T-cell (primary cell): ENCODE data around the gene MIDN. TPM values are rescaled to one million over a fixed set of nuclear protein-coding genes. Genes with fewer than 3 reads are reported as not detected.

Source experiments
- ATAC-seq, 4 experiments: fragments of 200-7000 bp in 3 of 4; fragments of 150-1000 bp in 1 of 4; cut with Tn5 transposase; replicated peaks in 1 of 4; 1 replicate in 3 of 4; 2 replicates in 1 of 4; pipeline ENCODE4 v1.10.0; 2021; ENCODE audit warnings: moderate library complexity in 3 of 4, mild to moderate bottlenecking in 2 of 4, moderate number of reproducible peaks in 1 of 4
- CTCF ChIA-PET, 2 donors: fragments of 300-600 bp; sonication (Branson Sonifier 250); formaldehyde crosslinking; loops; one replicate each; lab custom pipeline; 2022; ENCODE audit warnings: antibody characterized with exemption in 2 of 2; lab: Charles Lee
- POLR2A ChIA-PET, 2 donors: fragments of 300-600 bp; sonication (Branson Sonifier 250); formaldehyde crosslinking; loops; one replicate each; lab custom pipeline; 2022; ENCODE audit warnings: antibody characterized with exemption in 2 of 2; lab: Charles Lee
- DNase-seq, 35 experiments: peaks; one replicate each; pipeline versions ENCODE4 v3.0.0 to v3.0.0-alpha.2; 2013 to 2023
- H3K27ac ChIP-seq: one replicate; pipeline ENCODE4 v1.5.1; 2013; ENCODE audit warnings: low read length
- H3K27me3 ChIP-seq, 2 experiments: replicated peaks in 1 of 2; 1 replicate in 1 of 2; 2 replicates in 1 of 2; pipeline versions ENCODE4 v1.6.1 to v1.7.0; 2013; ENCODE audit warnings: low read length in 1 of 2, mixed read lengths in 1 of 2; ENCODE audit not compliant: control insufficient read depth in 2 of 2, insufficient read depth in 2 of 2; ENCODE audit errors: extremely low read depth in 1 of 2
- H3K36me3 ChIP-seq, 2 donors: 1 replicate in 1 of 2; 2 replicates in 1 of 2; pipeline versions ENCODE4 v1.6.1 to v1.7.0; 2013; ENCODE audit warnings: low read length in 1 of 2; ENCODE audit not compliant: control insufficient read depth in 2 of 2, insufficient read depth in 1 of 2; ENCODE audit errors: extremely low read depth in 1 of 2
- H3K4me1 ChIP-seq, 2 experiments: 1 replicate in 1 of 2; 2 replicates in 1 of 2; pipeline versions ENCODE4 v1.6.1 to v1.7.0; 2013; ENCODE audit warnings: low read length in 2 of 2, mixed read lengths in 1 of 2; ENCODE audit not compliant: insufficient read depth in 2 of 2, control insufficient read depth in 1 of 2; ENCODE audit errors: extremely low read depth in 1 of 2
- H3K4me3 ChIP-seq, 2 donors: 1 replicate in 1 of 2; 2 replicates in 1 of 2; pipeline versions ENCODE4 v1.5.1 to v1.7.0; 2013; ENCODE audit warnings: mild to moderate bottlenecking in 2 of 2, low read length in 1 of 2, moderate library complexity in 1 of 2; ENCODE audit not compliant: control insufficient read depth in 1 of 2; ENCODE audit errors: extremely low read depth in 1 of 2
- H3K9me3 ChIP-seq: 2 replicates; pipeline ENCODE4 v1.7.0; 2013
- H3K27ac Mint-ChIP-seq, 2 donors: one replicate each; pipeline ENCODE4 v1.8.0; 2020 to 2021; ENCODE audit warnings: mild to moderate bottlenecking in 2 of 2, mixed read lengths in 2 of 2
- H3K27me3 Mint-ChIP-seq, 2 donors: one replicate each; pipeline ENCODE4 v1.8.0; 2021 to 2022; ENCODE audit warnings: mixed read lengths in 2 of 2
- H3K36me3 Mint-ChIP-seq: one replicate; pipeline ENCODE4 v1.8.0; 2021; ENCODE audit warnings: mixed read lengths
- H3K4me1 Mint-ChIP-seq, 3 donors: one replicate each; pipeline ENCODE4 v1.8.0; 2020 to 2022; ENCODE audit warnings: mixed read lengths in 3 of 3, mild to moderate bottlenecking in 1 of 3
- H3K4me3 Mint-ChIP-seq, 3 donors: one replicate each; pipeline ENCODE4 v1.8.0; 2020 to 2022; ENCODE audit warnings: mild to moderate bottlenecking in 3 of 3, mixed read lengths in 3 of 3, moderate library complexity in 3 of 3
- H3K9me3 Mint-ChIP-seq, 3 donors: one replicate each; pipeline ENCODE4 v1.8.0; 2020 to 2022; ENCODE audit warnings: mixed read lengths in 3 of 3
- WGBS: methylation state at CpG from one replicate; pipeline ENCODE4 v1.1.5; 2013; ENCODE audit warnings: missing lambda C conversion rate; ENCODE audit not compliant: insufficient coverage; 5-methylcytosine and 5-hydroxymethylcytosine counted together
- total RNA-seq, 35 experiments: library from RNA in 6 of 35; stranded (reverse) in 6 of 35; fragments of 120-200 nt in 1 of 35; gene quantifications; one replicate each; pipeline versions ENCODE4 v1.2.1 to v1.2.4 and lab custom pipeline; 2013 to 2026

MIDN gene
- total RNA-seq, 5 donors from 2014 or later (not counting 1 experiment from before 2014, with no cell fraction given): 54.0 to 161 (median 66.9) TPM

DNA sequence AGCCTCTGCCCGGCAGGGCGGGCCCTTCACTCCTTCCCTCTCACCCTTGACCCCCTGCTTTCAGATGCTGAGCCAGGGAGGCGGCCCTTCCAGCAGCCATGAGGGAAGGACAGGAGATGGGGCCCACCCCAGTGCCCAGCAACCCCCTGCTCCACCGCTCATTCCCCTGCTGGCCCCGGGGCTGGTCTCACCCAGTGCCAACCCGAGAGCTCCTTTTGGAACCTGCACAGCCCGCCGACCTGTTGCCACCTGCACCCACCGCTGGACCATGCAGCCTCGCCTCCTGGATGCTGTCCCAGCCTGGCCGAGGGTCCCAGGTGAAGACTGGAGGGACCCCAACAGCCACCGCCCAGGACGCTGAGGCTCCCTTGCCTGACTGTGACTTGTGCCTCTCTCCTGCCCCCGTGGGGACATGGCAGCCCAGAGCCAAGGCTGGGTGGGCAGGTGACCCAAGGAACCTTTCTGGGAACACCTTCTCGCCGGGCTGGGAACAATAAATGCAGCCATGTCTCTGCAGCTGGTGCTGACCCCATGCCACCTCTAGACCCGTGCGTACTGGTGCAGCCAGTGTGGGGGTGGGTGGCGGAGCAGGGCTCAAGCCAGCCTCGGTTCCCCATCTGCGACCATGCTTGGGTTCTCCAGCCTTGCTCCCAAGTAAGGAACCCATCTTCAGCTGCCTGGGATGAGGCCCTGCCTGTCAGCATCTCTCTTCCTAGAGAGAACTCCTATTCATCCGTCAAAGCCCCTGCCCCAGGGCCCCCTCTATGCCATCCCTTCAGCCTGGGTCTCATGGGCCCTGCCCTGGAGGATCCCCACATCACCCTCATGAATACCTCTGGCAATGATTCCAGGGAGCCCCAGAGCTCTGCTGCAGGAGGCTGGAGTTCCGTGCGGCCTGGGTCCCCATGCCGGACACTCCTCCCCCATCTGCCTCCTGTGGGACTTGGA is 30.6 kb downstream of the MIDN start:
- DNase-seq: no peak

DNA sequence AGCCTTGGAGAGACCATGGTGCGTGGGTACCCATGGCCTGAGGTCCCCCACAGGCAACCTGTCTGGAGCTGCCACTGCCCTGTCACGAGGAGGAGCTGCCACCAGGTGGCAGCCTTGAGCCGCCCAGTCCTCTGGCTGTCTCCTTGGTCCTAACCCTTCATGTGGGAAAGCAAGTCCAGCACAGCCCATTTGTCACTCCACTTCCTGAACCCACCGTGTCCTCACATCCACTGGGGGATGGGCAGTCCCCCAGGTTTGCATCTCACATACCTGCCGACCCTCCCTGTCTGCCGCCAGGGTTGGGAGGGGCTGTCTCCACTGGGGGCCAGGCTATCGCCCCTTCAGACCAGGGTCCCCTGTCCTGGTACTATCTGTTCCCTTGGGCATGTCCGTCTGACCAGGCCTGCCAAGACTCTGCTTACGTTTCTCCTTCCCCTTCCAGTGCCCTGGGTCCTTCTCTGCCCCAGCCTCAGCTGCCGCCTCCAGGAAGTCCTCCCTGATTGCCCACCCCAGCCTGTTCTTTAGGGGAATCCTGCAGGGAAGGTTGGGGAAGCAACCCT is 31.5 kb downstream of the MIDN start:
- no peak overlapping the region for H3K27ac ChIP-seq
- ChIA-PET POLR2A (no interaction called here), CTCF (interaction anchor here in 1 of 2 donors (0.5 kb wide), 1 partner anchor 95 kb away, joined by 5 read pairs; no protein-coding TSS in a partner anchor)
- no peaks in the 10 kb centered on the region for H3K9me3 ChIP-seq
- DNase-seq (peak in 34 of 35 experiments; percentile 40 to 87 (median 68)), ATAC-seq (no peak)
- H3K36me3 ChIP-seq: peaks cover 14 to 18% of the 10 kb centered on the region in 2 donors
- H3K4me3 ChIP-seq: no peak overlapping the region
- Mint-ChIP-seq H3K27me3 (peaks cover 9 to 10% of the 10 kb centered on the region in 2 donors), H3K4me3 (no peak overlapping the region), H3K4me1 (peaks cover 17 to 27% (median 21%) of the 10 kb centered on the region in 3 donors), H3K27ac (peak overlapping the region in 1 of 2 donors; percentile 44), H3K9me3 (no peaks in the 10 kb centered on the region), H3K36me3 (peaks cover 12% of the 10 kb centered on the region)
- 33% methylated on average over 7 of the region's 10 CpGs for WGBS
- H3K4me1 ChIP-seq: peaks cover 9 to 33% of the 10 kb centered on the region in 2 experiments
- H3K27me3 ChIP-seq: peaks cover 0 to 20% of the 10 kb centered on the region in 2 experiments

More for the DNA sequence above, 30.6 kb downstream of the MIDN start:
- Histone ChIP-seq H3K4me3 (no peak overlapping the region), H3K27ac (no peak overlapping the region), H3K4me1 (peaks cover 17 to 41% of the 10 kb centered on the region in 2 experiments), H3K9me3 (no peaks in the 10 kb centered on the region), H3K36me3 (peaks cover 22 to 27% of the 10 kb centered on the region in 2 donors), H3K27me3 (peaks cover 0 to 11% of the 10 kb centered on the region in 2 experiments)
- H3K27ac Mint-ChIP-seq: no peak overlapping the region
- peaks cover 13% of the 10 kb centered on the region for H3K36me3 Mint-ChIP-seq
- peaks cover under 1 to 1% of the 10 kb centered on the region in 2 donors for H3K27me3 Mint-ChIP-seq
- CTCF ChIA-PET: no interaction called here
- peaks cover 20 to 27% (median 21%) of the 10 kb centered on the region in 3 donors for H3K4me1 Mint-ChIP-seq
- no peaks in the 10 kb centered on the region for H3K9me3 Mint-ChIP-seq
- ATAC-seq: no peak
- POLR2A ChIA-PET: no interaction called here
- no peak overlapping the region for H3K4me3 Mint-ChIP-seq
- 94% methylated on average over 23 of the region's 25 CpGs for WGBS

DNA sequence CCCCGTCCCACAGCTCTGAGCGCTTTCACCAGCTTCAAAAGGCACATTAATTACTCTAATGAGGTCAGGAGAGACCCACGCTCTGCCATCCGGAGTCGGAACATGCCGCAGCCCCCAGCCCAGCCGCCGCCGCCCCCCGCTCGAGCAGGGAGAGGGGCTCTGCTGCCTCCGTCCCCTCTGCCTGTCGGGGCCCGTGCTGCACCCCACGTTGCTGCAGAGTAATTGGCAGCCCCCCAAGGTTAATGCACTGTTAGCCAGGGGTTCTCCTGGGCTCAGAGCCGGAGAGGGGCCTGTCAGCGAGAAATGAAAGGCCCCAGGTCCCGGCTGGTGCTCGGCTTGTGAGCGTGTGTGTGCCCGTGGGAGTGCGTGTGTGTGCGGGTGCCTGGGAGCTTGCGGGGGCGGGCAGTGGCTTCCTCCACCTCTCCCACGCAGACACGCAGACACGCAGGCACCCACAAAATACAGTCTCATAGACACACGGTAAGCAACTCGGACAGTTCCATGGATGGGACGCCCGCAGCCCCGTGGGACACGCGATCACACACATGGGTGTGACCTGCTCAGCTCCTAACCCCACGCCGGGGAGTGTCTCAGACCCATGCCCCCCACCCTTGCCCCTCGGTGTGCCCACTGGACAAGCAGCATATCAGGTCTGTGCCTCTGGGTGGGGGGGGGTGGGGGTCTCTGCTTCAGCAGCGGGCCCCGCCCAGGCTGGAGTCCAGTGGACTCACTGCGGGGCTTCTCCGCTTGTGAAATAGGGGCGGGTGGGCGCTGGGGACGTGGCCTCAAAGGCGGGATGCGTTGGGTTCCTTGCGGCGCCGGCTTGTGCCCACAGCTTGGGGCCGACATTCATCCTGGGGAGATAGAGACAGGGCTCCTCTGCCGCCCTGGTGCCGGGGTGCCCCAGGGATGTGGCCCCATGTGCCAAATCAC is 32.5 kb downstream of the MIDN start:
- no peak overlapping the region for H3K4me3 ChIP-seq
- H3K9me3 Mint-ChIP-seq: no peaks in the 10 kb centered on the region
- DNase-seq: no peak
- ATAC-seq: no peak
- H3K4me1 ChIP-seq: peaks cover 8 to 28% of the 10 kb centered on the region in 2 experiments
- peaks cover 10 to 15% of the 10 kb centered on the region in 2 donors for H3K27me3 Mint-ChIP-seq
- H3K27ac Mint-ChIP-seq: no peak overlapping the region
- H3K9me3 ChIP-seq: no peaks in the 10 kb centered on the region
- 93% methylated on average over 22 of the region's 53 CpGs for WGBS
- H3K4me1 Mint-ChIP-seq: peaks cover 20 to 29% (median 23%) of the 10 kb centered on the region in 3 donors
- H3K27ac ChIP-seq: no peak overlapping the region
- H3K27me3 ChIP-seq: peaks cover 0 to 26% of the 10 kb centered on the region in 2 experiments
- peaks cover 14 to 16% of the 10 kb centered on the region in 2 donors for H3K36me3 ChIP-seq
- ChIA-PET CTCF (no interaction called here), POLR2A (no interaction called here)
- H3K36me3 Mint-ChIP-seq: peaks cover 12% of the 10 kb centered on the region
- H3K4me3 Mint-ChIP-seq: no peak overlapping the region

DNA sequence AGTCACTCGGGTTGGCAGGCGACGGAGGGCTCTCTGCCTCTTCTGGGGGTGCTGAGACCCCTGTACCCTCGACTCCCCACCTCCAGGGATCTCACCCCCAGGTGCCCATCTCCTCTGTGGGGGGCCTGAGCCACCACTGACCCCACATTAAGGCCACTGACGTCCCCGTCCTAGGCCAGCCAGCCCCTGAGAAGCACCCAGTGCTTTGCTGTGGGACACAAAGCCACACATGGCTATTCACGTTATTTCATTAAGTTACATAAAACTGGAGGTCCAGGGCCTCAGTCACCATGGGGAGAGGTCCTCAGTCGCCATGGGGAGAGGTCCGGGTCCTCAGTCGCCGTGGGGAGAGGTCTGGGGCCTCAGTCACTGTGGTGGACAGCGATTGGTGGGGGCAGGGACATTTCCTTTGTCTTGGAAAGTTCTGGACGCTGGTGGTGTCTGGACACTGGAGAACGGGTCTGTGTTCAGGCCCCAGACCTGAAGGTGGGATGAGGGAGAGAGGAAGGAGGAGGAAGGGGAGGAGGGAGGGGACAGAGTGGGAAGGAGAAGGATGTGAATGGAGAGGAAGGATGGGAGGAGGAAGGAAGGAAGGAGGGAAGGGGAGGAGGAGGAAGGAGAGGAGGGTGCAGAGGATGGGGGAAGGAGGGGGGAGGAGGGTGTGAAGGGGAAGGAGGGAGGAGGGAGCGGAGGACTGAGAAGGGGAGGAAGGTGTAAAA is 33.3 kb downstream of the MIDN start:
- peaks cover 19 to 28% (median 24%) of the 10 kb centered on the region in 3 donors for H3K4me1 Mint-ChIP-seq
- H3K4me3 ChIP-seq: no peak overlapping the region
- DNase-seq (no peak), ATAC-seq (no peak)
- H3K27me3 ChIP-seq: peaks cover 0 to 31% of the 10 kb centered on the region in 2 experiments
- H3K27ac ChIP-seq: no peak overlapping the region
- H3K27me3 Mint-ChIP-seq: peaks cover 14 to 19% of the 10 kb centered on the region in 2 donors
- no peak overlapping the region for H3K27ac Mint-ChIP-seq
- H3K4me3 Mint-ChIP-seq: no peak overlapping the region
- ChIA-PET POLR2A (no interaction called here), CTCF (no interaction called here)
- H3K9me3 ChIP-seq: no peaks in the 10 kb centered on the region
- H3K9me3 Mint-ChIP-seq: no peaks in the 10 kb centered on the region
- H3K4me1 ChIP-seq: peaks cover 1 to 25% of the 10 kb centered on the region in 2 experiments
- peaks cover 14 to 16% of the 10 kb centered on the region in 2 donors for H3K36me3 ChIP-seq
- 93% methylated on average over 13 of the region's 15 CpGs for WGBS
- peaks cover 11% of the 10 kb centered on the region for H3K36me3 Mint-ChIP-seq

DNA sequence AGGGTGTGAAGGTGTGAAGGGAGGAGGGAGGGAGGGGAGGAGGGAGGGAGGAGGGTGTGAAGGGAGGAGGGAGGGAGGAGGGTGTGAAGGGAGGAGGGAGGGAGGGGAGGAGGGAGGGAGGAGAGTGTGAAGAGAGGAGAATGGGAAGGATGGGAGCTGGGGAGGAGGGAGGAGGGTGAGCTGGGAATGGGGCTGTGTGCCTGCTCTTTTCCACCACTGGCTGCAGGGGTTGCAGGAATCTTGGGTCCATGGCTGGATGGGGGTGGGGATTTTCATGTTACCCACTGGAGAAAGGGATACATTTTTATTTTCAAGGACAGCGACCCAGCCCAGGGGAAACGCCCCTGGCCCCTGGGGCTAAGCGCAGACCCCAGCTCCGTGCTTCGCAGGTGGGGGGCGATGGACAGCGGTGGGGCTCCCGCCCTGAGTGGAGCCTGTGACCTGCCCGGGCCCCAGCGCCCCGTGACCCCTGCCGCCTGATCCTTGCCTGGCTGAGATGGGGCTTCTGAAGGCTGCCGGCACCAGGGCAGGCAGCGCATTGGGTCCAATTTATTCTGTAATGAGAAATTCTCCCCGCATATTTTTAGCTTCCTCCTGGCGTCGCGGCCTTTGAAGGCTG is 34.3 kb downstream of the MIDN start:
- DNase-seq (no peak), ATAC-seq (no peak)
- Histone ChIP-seq H3K27me3 (peaks cover 0 to 41% of the 10 kb centered on the region in 2 experiments), H3K4me1 (peaks cover 0 to 20% of the 10 kb centered on the region in 2 experiments), H3K36me3 (peaks cover 14 to 16% of the 10 kb centered on the region in 2 donors), H3K27ac (no peak overlapping the region), H3K4me3 (no peak overlapping the region), H3K9me3 (no peaks in the 10 kb centered on the region)
- no peaks in the 10 kb centered on the region for H3K9me3 Mint-ChIP-seq
- ChIA-PET CTCF (no interaction called here), POLR2A (no interaction called here)
- H3K4me3 Mint-ChIP-seq: no peak overlapping the region
- H3K27ac Mint-ChIP-seq: no peak overlapping the region
- H3K4me1 Mint-ChIP-seq: peaks cover 16 to 22% (median 21%) of the 10 kb centered on the region in 3 donors
- peaks cover 9% of the 10 kb centered on the region for H3K36me3 Mint-ChIP-seq
- peaks cover 14 to 20% of the 10 kb centered on the region in 2 donors for H3K27me3 Mint-ChIP-seq
- WGBS: 86% methylated on average over 18 of the region's 18 CpGs
